CD14-positive monocyte (primary cell): ENCODE results near the gene ROBO4. TPM values are rescaled to one million over a fixed set of nuclear protein-coding genes. Genes with fewer than 3 reads are reported as not detected.

Source experiments
- DNase-seq, 3 donors: peaks; one replicate each; pipeline ENCODE4 v3.0.0-alpha.2; 2011 to 2022
- H2AFZ ChIP-seq: 2 replicates; pipeline ENCODE4 v1.6.0; 2012; ENCODE audit warnings: mild to moderate bottlenecking, low read depth, low read length, inconsistent platforms; ENCODE audit not compliant: insufficient read depth, poor library complexity, severe bottlenecking
- H3K27ac ChIP-seq, 2 donors: 1 replicate in 1 of 2; 2 replicates in 1 of 2; pipeline ENCODE4 v1.5.1; 2012 to 2013; ENCODE audit warnings: low read length in 2 of 2, control low read depth in 1 of 2, inconsistent platforms in 1 of 2, low read depth in 1 of 2, mild to moderate bottlenecking in 1 of 2
- H3K27me3 ChIP-seq, 2 donors: one replicate each; pipeline versions ENCODE4 v1.6.0 to v1.6.1; 2011 to 2013; ENCODE audit warnings: low read length in 2 of 2; ENCODE audit not compliant: control insufficient read depth in 2 of 2, insufficient read depth in 2 of 2
- H3K36me3 ChIP-seq, 2 donors: replicated peaks in 1 of 2; 1 replicate in 1 of 2; 2 replicates in 1 of 2; pipeline versions ENCODE4 v1.5.1 to v1.6.1; 2012 to 2013; ENCODE audit warnings: low read length in 2 of 2, control low read depth in 1 of 2, inconsistent platforms in 1 of 2, mild to moderate bottlenecking in 1 of 2; ENCODE audit not compliant: insufficient read depth in 2 of 2, control insufficient read depth in 1 of 2
- H3K4me1 ChIP-seq, 2 donors: 1 replicate in 1 of 2; 2 replicates in 1 of 2; pipeline versions ENCODE4 v1.5.1 to v1.6.1; 2012 to 2013; ENCODE audit warnings: low read length in 2 of 2, control low read depth in 1 of 2, inconsistent platforms in 1 of 2, mild to moderate bottlenecking in 1 of 2, moderate library complexity in 1 of 2; ENCODE audit not compliant: insufficient read depth in 2 of 2, control insufficient read depth in 1 of 2
- H3K4me2 ChIP-seq: replicated peaks from 2 replicates; pipeline ENCODE3; 2012; ENCODE audit warnings: low read length, moderate library complexity, mild to moderate bottlenecking; ENCODE audit not compliant: poor library complexity, severe bottlenecking; ENCODE audit errors: extremely low read depth
- H3K4me3 ChIP-seq, 3 experiments: fragments of 200-600 bp in 1 of 3; sonication (generic) in 1 of 3; replicated peaks in 1 of 3; 1 replicate in 2 of 3; 2 replicates in 1 of 3; pipeline ENCODE4 v1.5.1; 2011 to 2013; ENCODE audit warnings: low read length in 3 of 3, mild to moderate bottlenecking in 3 of 3, control low read depth in 2 of 3, low read depth in 2 of 3, inconsistent platforms in 1 of 3, moderate library complexity in 1 of 3
- H3K79me2 ChIP-seq: 2 replicates; pipeline ENCODE4 v1.6.0; 2012; ENCODE audit warnings: mild to moderate bottlenecking, control low read depth, inconsistent platforms, low read length, moderate library complexity; ENCODE audit not compliant: insufficient read depth
- H3K9ac ChIP-seq: 2 replicates; pipeline ENCODE4 v1.6.0; 2017; ENCODE audit warnings: low read length, mild to moderate bottlenecking; ENCODE audit not compliant: insufficient read depth, poor library complexity, severe bottlenecking
- H3K9me3 ChIP-seq, 2 donors: replicated peaks in 1 of 2; 1 replicate in 1 of 2; 2 replicates in 1 of 2; pipeline versions ENCODE4 v1.5.1 to v1.6.1; 2012 to 2013; ENCODE audit warnings: low read length in 2 of 2, control low read depth in 1 of 2; ENCODE audit not compliant: control insufficient read depth in 1 of 2, insufficient read depth in 1 of 2
- H4K20me1 ChIP-seq: 2 replicates; pipeline ENCODE4 v1.6.0; 2012; ENCODE audit warnings: mild to moderate bottlenecking, low read length, control low read depth, moderate library complexity; ENCODE audit not compliant: insufficient read depth
- H3K27ac Mint-ChIP-seq, 7 donors: one replicate each; pipeline ENCODE4 v1.8.0; 2020; ENCODE audit warnings: mild to moderate bottlenecking in 7 of 7, mixed read lengths in 7 of 7, moderate library complexity in 6 of 7, inconsistent platforms in 2 of 7
- H3K27me3 Mint-ChIP-seq, 3 donors: one replicate each; pipeline ENCODE4 v1.8.0; 2021 to 2022; ENCODE audit warnings: low read depth in 3 of 3, mild to moderate bottlenecking in 3 of 3, mixed read lengths in 3 of 3, moderate library complexity in 3 of 3, inconsistent platforms in 1 of 3
- H3K36me3 Mint-ChIP-seq, 2 donors: one replicate each; pipeline ENCODE4 v1.8.0; 2020; ENCODE audit warnings: mixed read lengths in 2 of 2, inconsistent platforms in 1 of 2, mild to moderate bottlenecking in 1 of 2
- H3K4me1 Mint-ChIP-seq: one replicate; pipeline ENCODE4 v1.8.0; 2020; ENCODE audit warnings: mild to moderate bottlenecking, mixed read lengths
- H3K4me3 Mint-ChIP-seq, 2 donors: one replicate each; pipeline ENCODE4 v1.8.0; 2020; ENCODE audit warnings: mild to moderate bottlenecking in 2 of 2, mixed read lengths in 2 of 2, moderate library complexity in 1 of 2
- H3K9me3 Mint-ChIP-seq, 7 donors: one replicate each; pipeline ENCODE4 v1.8.0; 2020 to 2022; ENCODE audit warnings: mixed read lengths in 7 of 7, mild to moderate bottlenecking in 6 of 7, moderate library complexity in 6 of 7, inconsistent platforms in 2 of 7
- WGBS: methylation state at CpG from one replicate; pipeline ENCODE4 v1.1.5; 2013; ENCODE audit warnings: missing lambda C conversion rate; ENCODE audit not compliant: insufficient coverage; 5-methylcytosine and 5-hydroxymethylcytosine counted together
- intact Hi-C, 2 donors: fragments of 100-400 bp; cut with micrococcal nuclease; formaldehyde crosslinking; loops; one replicate each; pipeline versions ENCODE4 v1.15.0 to v1.15.1; 2023
- polyA plus RNA-seq, 3 donors: library from polyadenylated mRNA; depleted of rRNA in 1 of 3; unstranded in 2 of 3; stranded (reverse) in 1 of 3; fragments of 300-500 nt in 2 of 3; fragments of >200 nt in 1 of 3; fragmentation: Illumina TruSeq in 2 of 3; gene quantifications; 1 replicate in 2 of 3; 2 replicates in 1 of 3; pipeline ENCODE4 v1.2.3, GENCODE V29; 2012 to 2021
- TF ChIP-seq, protein P1 (sequence below): fragments of 200-600 bp; IDR thresholded peaks from one replicate; pipeline ENCODE4 v1.8.0; 2022; ENCODE audit warnings: antibody characterized with exemption, mild to moderate bottlenecking

The ROBO4 gene
- polyA plus RNA-seq, 3 donors: 0.19 to 0.20 TPM; not detected in 1

GRCh38 chr11:124884340-124884739 is 13.3 kb downstream of the ROBO4 start:
- Mint-ChIP-seq H3K9me3 (peaks cover 0 to 5% (median 0%) of the 10 kb centered on the region in 7 donors), H3K27ac (peak overlapping the region in 1 of 7 donors; percentile 18), H3K4me3 (no peak overlapping the region), H3K36me3 (no peaks in the 10 kb centered on the region), H3K4me1 (peaks cover 13% of the 10 kb centered on the region), H3K27me3 (peaks cover 0 to 7% (median 3%) of the 10 kb centered on the region in 3 donors)
- Histone ChIP-seq H3K27ac (no peak overlapping the region), H3K4me2 (no peak overlapping the region), H3K4me3 (no peak overlapping the region), H3K36me3 (no peaks in the 10 kb centered on the region), H2AFZ (no peak overlapping the region), H3K4me1 (peaks cover 0 to 6% of the 10 kb centered on the region in 2 donors), H3K9me3 (no peaks in the 10 kb centered on the region), H3K79me2 (no peaks in the 10 kb centered on the region), H3K27me3 (no peaks in the 10 kb centered on the region), H4K20me1 (no peaks in the 10 kb centered on the region), H3K9ac (peak overlapping the region; percentile 4)
- no peak for DNase-seq
- TF ChIP-seq, protein P1, sequence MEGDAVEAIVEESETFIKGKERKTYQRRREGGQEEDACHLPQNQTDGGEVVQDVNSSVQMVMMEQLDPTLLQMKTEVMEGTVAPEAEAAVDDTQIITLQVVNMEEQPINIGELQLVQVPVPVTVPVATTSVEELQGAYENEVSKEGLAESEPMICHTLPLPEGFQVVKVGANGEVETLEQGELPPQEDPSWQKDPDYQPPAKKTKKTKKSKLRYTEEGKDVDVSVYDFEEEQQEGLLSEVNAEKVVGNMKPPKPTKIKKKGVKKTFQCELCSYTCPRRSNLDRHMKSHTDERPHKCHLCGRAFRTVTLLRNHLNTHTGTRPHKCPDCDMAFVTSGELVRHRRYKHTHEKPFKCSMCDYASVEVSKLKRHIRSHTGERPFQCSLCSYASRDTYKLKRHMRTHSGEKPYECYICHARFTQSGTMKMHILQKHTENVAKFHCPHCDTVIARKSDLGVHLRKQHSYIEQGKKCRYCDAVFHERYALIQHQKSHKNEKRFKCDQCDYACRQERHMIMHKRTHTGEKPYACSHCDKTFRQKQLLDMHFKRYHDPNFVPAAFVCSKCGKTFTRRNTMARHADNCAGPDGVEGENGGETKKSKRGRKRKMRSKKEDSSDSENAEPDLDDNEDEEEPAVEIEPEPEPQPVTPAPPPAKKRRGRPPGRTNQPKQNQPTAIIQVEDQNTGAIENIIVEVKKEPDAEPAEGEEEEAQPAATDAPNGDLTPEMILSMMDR: no peak
- WGBS: no CpG with 5 or more reads among the region's 1 CpG
- intact Hi-C loops: no loop called here

- no peak overlapping the region for H3K27ac Mint-ChIP-seq
- Histone ChIP-seq H2AFZ (no peak overlapping the region), H3K27me3 (peaks cover 0 to 6% of the 10 kb centered on the region in 2 donors), H4K20me1 (no peaks in the 10 kb centered on the region), H3K4me3 (no peak overlapping the region), H3K9ac (no peak overlapping the region), H3K4me2 (no peak overlapping the region), H3K9me3 (no peaks in the 10 kb centered on the region), H3K4me1 (peaks cover under 1% of the 10 kb centered on the region in 2 donors), H3K79me2 (no peaks in the 10 kb centered on the region), H3K27ac (no peak overlapping the region), H3K36me3 (no peaks in the 10 kb centered on the region)
- WGBS: 83% methylated on average over 8 of the region's 11 CpGs
- no peaks in the 10 kb centered on the region for H3K36me3 Mint-ChIP-seq
- peaks cover 12% of the 10 kb centered on the region for H3K4me1 Mint-ChIP-seq
- H3K27me3 Mint-ChIP-seq: peaks cover 7 to 20% (median 10%) of the 10 kb centered on the region in 3 donors
- TF ChIP-seq, protein P1: no peak
- H3K4me3 Mint-ChIP-seq: no peak overlapping the region
- intact Hi-C loops: no loop called here
- DNase-seq: no peak
- H3K9me3 Mint-ChIP-seq: peaks cover 0 to 5% (median 0%) of the 10 kb centered on the region in 7 donors
These were observed 15.2 kb downstream of the ROBO4 start for GRCh38 chr11:124882339-124883071.
